ENCODE results near the gene ANKS1A.
"Not testable (repeated sequence)": the region's sequence is repeated elsewhere in the genome, so short reads cannot be mapped to it uniquely, and the experiment has no call there.

The ANKS1A gene

DNA sequence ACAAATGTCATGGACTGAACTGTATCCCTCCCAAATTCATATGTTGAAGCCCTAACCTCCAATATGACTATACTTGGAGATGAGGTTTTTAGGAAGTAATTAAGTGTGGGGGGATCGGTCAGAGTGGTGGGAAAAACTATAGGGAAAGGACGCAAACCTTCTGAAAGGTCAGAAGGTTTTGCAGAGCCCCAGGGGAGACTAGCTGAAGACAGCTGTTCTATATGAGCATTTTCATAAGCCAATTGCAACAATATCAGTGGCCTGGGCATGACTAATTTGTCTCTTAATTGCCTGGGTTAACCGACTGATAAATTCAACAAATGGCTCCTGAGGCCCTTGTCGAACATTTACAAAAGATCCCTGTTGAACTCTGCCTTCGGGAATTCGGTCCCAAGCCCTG is 217.0 kb downstream of the ANKS1A start:
- DNase-seq (ENCODE audit: low read depth in 2 of 2): not testable (repeated sequence)

DNA sequence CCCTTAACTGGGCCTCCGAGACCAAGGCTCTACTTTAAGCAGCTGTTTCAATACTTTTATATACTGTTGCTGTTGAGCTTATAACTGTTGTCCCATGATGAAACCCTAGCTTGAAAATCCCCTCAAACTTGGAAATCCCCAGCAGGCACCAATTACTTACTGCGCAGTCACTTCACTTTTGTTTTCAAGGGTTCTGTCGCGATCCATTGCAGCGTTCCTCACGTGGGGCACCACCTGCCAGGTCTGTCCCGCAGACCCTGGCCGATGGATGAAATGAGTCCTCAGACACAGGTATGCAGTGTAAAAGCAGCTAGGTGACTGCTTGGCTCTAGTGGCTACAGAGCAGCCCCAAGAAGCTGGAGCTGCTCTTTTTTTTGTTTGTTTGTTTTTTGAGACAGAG is 218.2 kb downstream of the ANKS1A start:
- DNase-seq (ENCODE audit: low read depth in 2 of 2): not testable (repeated sequence)

DNA sequence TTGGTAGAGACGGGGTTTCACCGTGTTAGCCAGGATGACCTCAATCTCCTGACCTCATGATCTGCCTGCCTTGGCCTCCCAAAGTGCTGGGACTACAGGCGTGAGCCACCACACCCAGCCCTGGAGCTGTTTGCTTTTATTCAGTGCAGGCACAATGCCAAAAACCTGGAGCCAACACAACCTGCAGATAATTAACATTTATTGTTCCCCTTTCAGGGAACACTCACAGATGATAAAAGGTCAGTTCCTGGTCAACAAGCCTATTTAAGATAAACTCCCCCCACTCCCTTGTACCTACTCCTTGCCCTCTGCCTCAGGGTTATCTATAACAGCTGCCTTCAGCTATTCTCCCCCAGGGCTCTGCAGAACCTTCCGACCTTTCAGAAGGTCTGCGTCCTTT is 218.7 kb downstream of the ANKS1A start:
- not testable (repeated sequence) for DNase-seq (ENCODE audit: low read depth in 2 of 2)

DNA sequence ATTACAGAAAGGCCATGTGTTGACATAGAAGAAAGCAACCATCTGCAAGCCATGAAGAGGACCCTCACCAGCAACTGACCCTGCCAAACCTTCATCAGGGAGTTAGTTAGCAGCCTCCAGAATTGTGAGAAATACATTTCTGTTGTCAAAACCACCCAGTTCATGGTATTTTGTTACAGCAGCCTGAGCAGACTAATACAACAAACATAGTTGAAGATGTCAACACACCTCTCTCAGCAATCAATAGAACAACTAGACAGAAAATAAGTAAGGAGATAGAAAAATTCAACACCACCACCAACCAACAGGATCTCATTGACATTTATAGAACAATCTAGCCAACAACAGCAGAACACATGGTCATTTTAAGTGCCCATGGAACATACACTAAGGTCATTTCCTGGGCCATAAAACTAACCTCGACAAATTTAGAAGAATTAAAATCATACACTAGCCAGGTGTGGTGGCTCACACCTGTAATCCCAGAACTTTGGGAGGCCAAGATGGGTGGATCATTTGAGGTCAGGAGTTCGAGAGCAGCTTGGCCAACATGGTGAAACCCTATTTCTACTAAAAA is 219.3 kb downstream of the ANKS1A start:
- no peak for DNase-seq (ENCODE audit: low read depth in 2 of 2)

DNA sequence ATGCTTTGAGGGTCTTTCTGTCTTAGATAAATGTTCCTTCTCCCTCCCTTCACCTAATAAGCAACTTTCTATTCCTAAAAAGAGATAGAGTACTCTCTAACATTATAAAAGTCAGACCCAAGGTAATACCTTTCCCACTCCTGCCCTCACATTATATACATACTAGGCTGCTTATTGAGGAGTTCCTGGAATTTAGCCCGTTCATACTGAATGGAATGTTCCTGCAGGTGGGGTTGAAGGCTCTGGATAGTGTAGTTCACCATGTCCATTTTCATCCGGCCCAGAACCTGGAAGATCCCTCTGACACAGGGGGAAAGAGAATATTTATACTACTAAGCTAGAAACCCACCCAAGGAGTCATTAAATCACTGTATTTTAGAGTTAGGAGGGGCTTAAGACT is 231.7 kb downstream of the ANKS1A start:
- DNase-seq (ENCODE audit: low read depth in 2 of 2): no peak

DNA sequence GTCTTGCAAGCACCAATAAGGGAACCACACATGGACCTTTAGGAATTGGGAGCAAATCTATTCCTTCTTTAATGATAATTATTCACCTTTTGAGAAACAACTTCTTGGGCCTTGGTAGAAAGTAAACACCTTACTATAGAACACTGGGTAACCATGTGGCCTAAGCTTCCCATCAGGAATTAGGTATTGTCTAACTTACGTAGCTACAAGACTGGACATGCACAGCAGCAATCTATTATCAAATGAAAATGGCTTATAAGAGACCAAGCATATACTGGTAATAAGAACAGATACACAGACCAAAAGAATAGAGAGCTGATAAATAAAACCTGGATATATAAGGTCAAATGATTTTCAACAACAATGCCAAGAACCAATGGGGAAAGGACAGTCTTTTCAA is 235.3 kb downstream of the ANKS1A start:
- DNase-seq (ENCODE audit: low read depth in 2 of 2): no peak

DNA sequence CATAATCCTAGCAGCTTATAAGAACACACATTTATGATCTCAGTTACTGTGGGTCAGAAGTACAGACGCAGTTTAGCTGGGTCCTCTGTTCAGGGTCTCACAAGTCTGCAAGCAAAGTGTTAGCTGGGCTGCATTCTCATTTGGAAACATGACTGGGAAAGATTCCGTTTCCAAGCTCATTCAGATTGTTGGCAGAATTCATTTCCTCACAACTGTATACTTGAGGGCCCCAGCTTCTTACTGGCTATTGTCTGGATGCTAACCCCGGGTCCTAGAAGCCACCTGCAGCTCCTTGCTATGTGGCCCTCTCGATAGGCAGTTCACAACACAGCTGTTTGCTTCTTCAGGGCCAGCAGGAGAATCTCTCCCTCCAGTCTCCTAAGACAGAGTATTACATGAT is 239.0 kb downstream of the ANKS1A start:
- no peak for DNase-seq (ENCODE audit: low read depth in 2 of 2)

DNA sequence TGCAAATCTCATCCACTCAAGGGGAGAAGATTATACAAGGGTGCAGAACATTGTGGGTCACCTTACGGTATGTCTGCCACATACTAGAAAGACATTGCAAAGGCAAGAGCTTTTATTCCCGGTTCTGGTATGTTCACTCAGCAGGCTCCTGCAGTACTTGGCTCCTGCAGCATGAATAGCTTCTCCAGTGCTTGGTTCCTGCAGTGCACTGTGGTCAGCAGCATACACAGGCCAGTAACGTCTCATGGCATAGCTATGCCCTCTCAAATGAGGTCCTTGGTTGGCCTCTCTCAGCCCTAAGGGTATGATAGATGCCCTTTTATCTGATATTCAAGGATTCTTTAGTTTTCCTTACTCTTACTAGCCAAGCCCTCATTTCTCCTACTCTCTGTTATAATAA is 239.4 kb downstream of the ANKS1A start:
- DNase-seq (ENCODE audit: low read depth in 2 of 2): no peak

DNA sequence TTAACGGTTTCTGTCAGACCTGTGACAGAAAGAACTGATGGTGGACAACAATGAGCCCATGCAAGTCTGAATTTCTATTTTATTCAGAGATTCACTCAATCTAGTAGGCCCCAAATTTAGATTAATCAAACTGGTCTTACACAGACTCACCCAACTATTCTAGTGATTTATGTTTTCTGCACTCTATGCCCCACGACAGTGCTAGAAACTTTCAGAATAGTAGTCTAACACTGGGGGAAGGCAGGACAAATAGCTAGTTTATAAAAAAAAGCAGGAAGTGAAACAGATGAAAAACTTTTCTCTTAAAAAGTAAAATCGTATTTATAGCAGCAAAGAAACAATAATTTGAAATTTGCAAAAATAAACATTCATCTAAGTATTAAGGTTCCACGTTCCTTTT is 247.1 kb downstream of the ANKS1A start:
- DNase-seq (ENCODE audit: low read depth in 2 of 2): no peak

DNA sequence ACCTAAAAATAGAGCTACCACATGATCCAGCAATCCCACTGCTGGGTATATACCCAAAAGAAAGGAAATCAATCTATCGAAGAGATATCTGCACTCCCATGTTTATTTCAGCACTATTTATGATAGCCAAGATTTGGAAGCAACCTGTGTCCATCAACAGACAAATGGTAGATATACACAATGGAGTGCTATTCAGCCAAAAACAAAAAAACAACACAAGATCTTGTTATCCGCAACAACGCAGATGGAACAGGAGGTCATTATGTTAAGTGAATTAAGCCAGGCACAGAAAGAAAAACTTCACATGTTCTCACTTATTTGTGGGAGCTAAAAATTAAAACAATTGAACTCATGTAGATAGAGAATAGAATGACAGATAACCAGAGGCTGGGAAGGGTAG is 249.1 kb downstream of the ANKS1A start:
- not testable (repeated sequence) for DNase-seq (ENCODE audit: low read depth in 2 of 2)

DNA sequence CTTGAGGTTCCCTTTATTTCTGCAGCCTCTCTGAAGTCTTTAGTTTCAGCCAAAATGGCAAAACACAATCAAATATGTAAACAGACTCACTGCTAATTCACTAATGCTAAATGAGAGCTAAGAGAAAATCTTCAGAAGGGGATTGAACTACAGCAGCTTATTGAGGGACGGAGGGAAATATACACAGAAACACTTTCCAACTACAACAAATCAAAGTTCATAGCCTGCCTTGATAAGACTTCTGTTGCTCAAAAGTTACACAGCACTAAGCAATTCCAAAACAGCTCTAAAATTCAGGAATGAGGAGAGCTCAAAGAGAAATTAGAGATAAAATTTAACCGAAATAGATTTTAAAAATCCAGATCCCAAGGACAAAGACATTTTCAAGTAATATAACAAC is 250.4 kb downstream of the ANKS1A start:
- no peak for DNase-seq (ENCODE audit: low read depth in 2 of 2)

DNA sequence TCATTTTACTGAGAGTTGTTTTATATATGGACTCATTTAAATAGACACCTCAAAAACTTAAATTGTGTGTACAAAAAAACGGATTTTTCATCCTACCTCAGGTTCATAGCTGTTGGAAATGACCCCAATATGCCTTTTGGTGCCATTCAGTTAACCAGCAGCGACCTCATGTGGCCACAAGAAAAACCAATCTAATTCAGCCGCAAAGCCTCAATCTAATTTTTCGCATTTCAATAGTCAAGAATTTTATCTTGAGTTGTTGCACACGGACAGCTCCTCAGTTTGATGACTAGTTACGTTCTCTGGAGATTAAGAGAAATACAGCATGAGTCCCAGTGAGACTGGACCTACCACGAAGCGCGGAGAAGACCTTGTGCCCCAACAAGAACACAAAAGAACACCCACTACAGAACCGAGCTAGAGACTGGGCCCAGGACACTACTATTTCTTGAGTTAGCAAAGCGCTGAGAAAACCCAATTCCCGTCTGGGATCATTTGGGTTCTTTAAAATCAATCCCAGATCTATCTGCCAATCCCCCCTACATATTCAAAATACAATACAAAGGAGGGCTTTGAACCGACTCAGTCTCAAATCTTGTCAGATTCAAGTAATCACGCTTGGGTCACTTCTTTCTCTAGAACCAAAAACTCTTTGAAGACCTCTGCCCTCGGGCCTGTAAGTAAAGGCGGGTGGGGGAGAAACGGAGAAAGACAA is 251.0 kb downstream of the ANKS1A start:
- DNase-seq (ENCODE audit: low read depth in 2 of 2): no peak

DNA sequence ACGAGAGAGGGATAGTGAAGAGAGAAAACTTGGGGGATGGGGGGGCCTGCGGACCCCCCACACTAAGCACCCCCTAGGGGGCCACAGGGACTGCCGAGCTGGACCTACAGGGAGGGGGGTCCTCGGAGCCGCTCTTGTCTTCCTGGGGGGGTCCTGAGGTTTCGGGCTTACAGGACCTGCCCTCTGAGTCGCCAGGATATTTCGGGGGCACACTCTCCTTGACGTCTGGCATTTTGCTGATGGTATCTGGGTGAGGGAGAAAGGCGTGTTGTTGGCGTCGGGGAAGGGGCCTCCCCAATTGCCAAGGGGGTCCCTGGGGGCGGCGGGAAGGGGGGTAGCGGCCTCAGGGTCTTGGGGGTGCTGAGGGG is 251.6 kb downstream of the ANKS1A start:
- no peak for DNase-seq (ENCODE audit: low read depth in 2 of 2)
